Measurements from ENCODE around the gene EMID1.

Gene EMID1

DNA sequence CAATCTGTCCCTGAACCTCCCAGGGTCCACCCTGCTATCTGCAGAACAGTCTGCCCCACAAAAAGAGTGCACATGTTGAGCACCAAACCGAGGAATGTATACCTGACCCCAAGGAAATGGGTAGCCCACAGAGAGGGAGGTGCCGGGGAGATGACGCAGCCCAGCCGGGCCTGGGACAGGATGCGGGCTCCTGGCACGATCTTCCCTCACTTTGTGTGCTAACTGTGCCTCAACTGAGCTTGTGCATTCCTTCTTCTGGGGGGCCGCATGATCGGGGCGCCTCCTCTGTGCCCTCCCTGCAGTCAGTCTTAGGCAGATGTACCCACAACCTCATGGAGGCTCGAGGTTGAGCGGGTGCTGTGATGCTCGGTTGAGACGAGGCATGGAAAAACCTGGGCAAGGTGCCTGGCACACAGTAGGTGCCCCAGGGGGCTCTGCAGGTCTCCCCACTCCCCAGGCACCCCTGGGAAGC is 103.1 kb downstream of the EMID1 start:
- in situ Hi-C loops (cut with MboI; ENCODE audit: low sequenced_read_pairs) = no loop called here
